Activated CD8-positive, alpha-beta memory T cell treated with anti-CD3 and anti-CD28 coated beads for 1 hour (primary cell): Measurements from ENCODE around the gene SPHK1.
A peak's percentile ranks its signal among the peaks of the same experiment; 100 is the strongest.
"Not testable (repeated sequence)": the region's sequence is repeated elsewhere in the genome, so short reads cannot be mapped to it uniquely, and the experiment has no call there.

Source experiments
- DNase-seq, 2 donors: peaks; one replicate each; pipeline ENCODE4 v3.0.0-alpha.2; 2020; ENCODE audit warnings: low read depth in 1 of 2; ENCODE audit errors: extremely low read depth in 1 of 2

The SPHK1 gene

GRCh38 chr17:76384222-76384986 is at the start of gene SPHK1:
Gene SPHK1 (plus strand): TSS chr17:76384609. CDS start chr17:76385645, 1,036 bp downstream.
- DNase-seq = peak in 1 of 2 donors; percentile 56

- DNase-seq = no peak
Measured at GRCh38 chr17:76335716-76336381, 48.6 kb upstream of the SPHK1 start.

- no peak for DNase-seq
Measured at GRCh38 chr17:76336756-76337412, 47.5 kb upstream of the SPHK1 start.

- no peak for DNase-seq
Measured at GRCh38 chr17:76337413-76337777, 47.0 kb upstream of the SPHK1 start.

- DNase-seq = no peak
Measured at GRCh38 chr17:76341301-76341700, 43.1 kb upstream of the SPHK1 start.

- DNase-seq = no peak
Measured at GRCh38 chr17:76343106-76343505, 41.3 kb upstream of the SPHK1 start.

- DNase-seq = no peak
Measured at GRCh38 chr17:76345377-76345974, 38.9 kb upstream of the SPHK1 start.

GRCh38 chr17:76346936-76347335 is 37.5 kb upstream of the SPHK1 start:
- not testable (repeated sequence) for DNase-seq

- DNase-seq = no peak
Measured at GRCh38 chr17:76350463-76350862, 33.9 kb upstream of the SPHK1 start.

GRCh38 chr17:76351526-76352071 is 32.8 kb upstream of the SPHK1 start:
- no peak for DNase-seq

GRCh38 chr17:76353004-76353598 is 31.3 kb upstream of the SPHK1 start:
- DNase-seq = peak in 1 of 2 donors; percentile 11

GRCh38 chr17:76353599-76354316 is 30.7 kb upstream of the SPHK1 start, which contains the start of gene PRPSAP1:
Gene PRPSAP1 (minus strand): TSS chr17:76353916. CDS start chr17:76353703, 213 bp downstream.
- DNase-seq = peak; percentile 34 to 66

GRCh38 chr17:76354317-76354729 is 30.1 kb upstream of the SPHK1 start:
- DNase-seq = no peak

GRCh38 chr17:76354747-76355310 is 29.6 kb upstream of the SPHK1 start:
- DNase-seq = no peak

GRCh38 chr17:76356803-76357456 is 27.5 kb upstream of the SPHK1 start:
- DNase-seq = no peak

- DNase-seq = no peak
Measured at GRCh38 chr17:76357597-76358158, 26.7 kb upstream of the SPHK1 start.

- no peak for DNase-seq
Measured at GRCh38 chr17:76359375-76359774, 25.0 kb upstream of the SPHK1 start.

GRCh38 chr17:76359776-76360175 is 24.6 kb upstream of the SPHK1 start:
- not testable (repeated sequence) for DNase-seq

- DNase-seq = no peak
Measured at GRCh38 chr17:76360461-76360860, 23.9 kb upstream of the SPHK1 start.
